GM10266 (cell line): ENCODE measurements around the gene SYT17.

Experiments
- DNase-seq: peaks from one replicate; pipeline ENCODE4 v3.0.0; 2012; ENCODE audit errors: extremely low spot score
- CTCF ChIP-seq: IDR thresholded peaks from 2 replicates; pipeline ENCODE4 v1.5.1; 2012; ENCODE audit warnings: mild to moderate bottlenecking, low read depth; ENCODE audit not compliant: control insufficient read depth, insufficient read depth; ENCODE audit errors: missing control alignments

The SYT17 gene

GRCh38 chr16:19254611-19255010 is 86.6 kb downstream of the SYT17 start:
- TF ChIP-seq CTCF = no peak
- DNase-seq = no peak

- TF ChIP-seq CTCF = no peak
Observed at GRCh38 chr16:19264123-19264673, 96.2 kb downstream of the SYT17 start.

GRCh38 chr16:19265380-19265930 is 97.4 kb downstream of the SYT17 start:
- DNase-seq = no peak
- TF ChIP-seq CTCF = no peak

More at GRCh38 chr16:19264123-19264673, 96.2 kb downstream of the SYT17 start:
- DNase-seq = no peak

- no peak for TF ChIP-seq CTCF
- no peak for DNase-seq
Observed at GRCh38 chr16:19266774-19267173, 98.7 kb downstream of the SYT17 start.

GRCh38 chr16:19269098-19269497 is 101.1 kb downstream of the SYT17 start:
- TF ChIP-seq CTCF = no peak
- no peak for DNase-seq

- no peak for TF ChIP-seq CTCF
- DNase-seq = no peak
Observed at GRCh38 chr16:19274165-19274797, 106.2 kb downstream of the SYT17 start.

- DNase-seq = no peak
- no peak for TF ChIP-seq CTCF
Observed at GRCh38 chr16:19278403-19278802, 110.4 kb downstream of the SYT17 start.
